Activated CD4-positive, alpha-beta T cell treated with anti-CD3 and anti-CD28 coated beads, Interleukin-2, amount 10 ng/mL, durations not matched to agents 7 days and 5 days (primary cell): Measurements from ENCODE around the gene SPNS3. TPM values are rescaled to one million over a fixed set of nuclear protein-coding genes. Genes with fewer than 3 reads are reported as not detected.

ENCODE experiments used
- CTCF ChIA-PET: fragments of 350-600 bp; sonication (Branson Sonifier 250); formaldehyde crosslinking; loops from one replicate; lab custom pipeline; 2021; ENCODE audit warnings: antibody characterized with exemption; lab: Charles Lee
- POLR2A ChIA-PET: fragments of 350-600 bp; sonication (Branson Sonifier 250); formaldehyde crosslinking; loops from one replicate; lab custom pipeline; 2021; ENCODE audit warnings: antibody characterized with exemption; lab: Charles Lee
- DNase-seq: peaks from one replicate; pipeline ENCODE4 v3.0.0-alpha.2; 2020
- H3K27ac Mint-ChIP-seq: one replicate; pipeline ENCODE4 v1.8.0; 2021; ENCODE audit warnings: mild to moderate bottlenecking, moderate library complexity, mixed read lengths
- H3K27me3 Mint-ChIP-seq: one replicate; pipeline ENCODE4 v1.8.0; 2021; ENCODE audit warnings: mixed read lengths
- H3K36me3 Mint-ChIP-seq: one replicate; pipeline ENCODE4 v1.8.0; 2021; ENCODE audit warnings: low read depth, mixed read lengths
- H3K4me1 Mint-ChIP-seq: one replicate; pipeline ENCODE4 v1.8.0; 2021; ENCODE audit warnings: mixed read lengths
- H3K4me3 Mint-ChIP-seq: one replicate; pipeline ENCODE4 v1.8.0; 2021; ENCODE audit warnings: mild to moderate bottlenecking, moderate library complexity, mixed read lengths
- H3K9me3 Mint-ChIP-seq: one replicate; pipeline ENCODE4 v1.8.0; 2021; ENCODE audit warnings: mixed read lengths
- total RNA-seq, 2 experiments: library from RNA; stranded (reverse); gene quantifications; one replicate each; pipeline ENCODE4 v1.2.3, GENCODE V29; 2021

SPNS3 gene
- total RNA-seq, 2 experiments from 2014 or later = 6.5 to 8.0 TPM

GRCh38 chr17:4511199-4511932 lies 77.6 kb downstream of the SPNS3 start:
- Mint-ChIP-seq H3K36me3 (no peaks in the 10 kb centered on the region), H3K27me3 (no peaks in the 10 kb centered on the region), H3K4me1 (peaks cover 24% of the 10 kb centered on the region), H3K27ac (no peak overlapping the region), H3K9me3 (no peaks in the 10 kb centered on the region), H3K4me3 (no peak overlapping the region)
- ChIA-PET POLR2A (no interaction called here), CTCF (no interaction called here)
- DNase-seq = no peak

- Mint-ChIP-seq H3K27me3 (no peaks in the 10 kb centered on the region), H3K36me3 (no peaks in the 10 kb centered on the region), H3K9me3 (no peaks in the 10 kb centered on the region), H3K4me1 (peaks cover 24% of the 10 kb centered on the region), H3K27ac (no peak overlapping the region), H3K4me3 (no peak overlapping the region)
- POLR2A ChIA-PET = no interaction called here
- DNase-seq = no peak
- CTCF ChIA-PET = no interaction called here
Observed at GRCh38 chr17:4512156-4513112, 78.7 kb downstream of the SPNS3 start.

GRCh38 chr17:4513113-4514032 lies 79.6 kb downstream of the SPNS3 start:
- Mint-ChIP-seq H3K4me3 (no peak overlapping the region), H3K27me3 (no peaks in the 10 kb centered on the region), H3K4me1 (peaks cover 25% of the 10 kb centered on the region), H3K36me3 (no peaks in the 10 kb centered on the region), H3K27ac (no peak overlapping the region), H3K9me3 (no peaks in the 10 kb centered on the region)
- ChIA-PET CTCF (no interaction called here), POLR2A (no interaction called here)
- DNase-seq = no peak

GRCh38 chr17:4514206-4514605 lies 80.5 kb downstream of the SPNS3 start:
- Mint-ChIP-seq H3K27me3 (no peaks in the 10 kb centered on the region), H3K27ac (no peak overlapping the region), H3K4me3 (no peak overlapping the region), H3K36me3 (no peaks in the 10 kb centered on the region), H3K4me1 (peaks cover 18% of the 10 kb centered on the region), H3K9me3 (no peaks in the 10 kb centered on the region)
- no peak for DNase-seq
- ChIA-PET CTCF (interaction anchor here (0.6 kb wide), 1 partner anchor 8 kb away, joined by 3 read pairs; no protein-coding TSS in a partner anchor), POLR2A (no interaction called here)

GRCh38 chr17:4514779-4515178 lies 81.0 kb downstream of the SPNS3 start:
- Mint-ChIP-seq H3K4me1 (peaks cover 12% of the 10 kb centered on the region), H3K9me3 (no peaks in the 10 kb centered on the region), H3K27ac (no peak overlapping the region), H3K36me3 (no peaks in the 10 kb centered on the region), H3K4me3 (no peak overlapping the region), H3K27me3 (no peaks in the 10 kb centered on the region)
- CTCF ChIA-PET = interaction anchor here (0.6 kb wide), 1 partner anchor 9 kb away, joined by 3 read pairs; no protein-coding TSS in a partner anchor
- POLR2A ChIA-PET = no interaction called here
- no peak for DNase-seq

GRCh38 chr17:4515501-4515900 lies 81.8 kb downstream of the SPNS3 start:
- DNase-seq = no peak
- no peak overlapping the region for H3K4me3 Mint-ChIP-seq
- ChIA-PET CTCF (no interaction called here), POLR2A (no interaction called here)
- H3K36me3 Mint-ChIP-seq = no peaks in the 10 kb centered on the region
- H3K27me3 Mint-ChIP-seq = no peaks in the 10 kb centered on the region
- peaks cover 8% of the 10 kb centered on the region for H3K4me1 Mint-ChIP-seq
- H3K27ac Mint-ChIP-seq = no peak overlapping the region
- no peaks in the 10 kb centered on the region for H3K9me3 Mint-ChIP-seq

GRCh38 chr17:4516735-4517134 lies 83.0 kb downstream of the SPNS3 start:
- no peaks in the 10 kb centered on the region for H3K9me3 Mint-ChIP-seq
- no peak for DNase-seq
- POLR2A ChIA-PET = no interaction called here
- no peaks in the 10 kb centered on the region for H3K36me3 Mint-ChIP-seq
- no peaks in the 10 kb centered on the region for H3K27me3 Mint-ChIP-seq
- H3K4me1 Mint-ChIP-seq = peaks cover 4% of the 10 kb centered on the region
- CTCF ChIA-PET = interaction anchor here (0.8 to 1.1 kb wide), 2 partner anchors 41 to 99 kb away, joined by 3 read pairs; no protein-coding TSS in a partner anchor
- H3K27ac Mint-ChIP-seq = no peak overlapping the region
- no peak overlapping the region for H3K4me3 Mint-ChIP-seq

GRCh38 chr17:4518901-4519300 lies 85.2 kb downstream of the SPNS3 start:
- no peak overlapping the region for H3K4me3 Mint-ChIP-seq
- H3K4me1 Mint-ChIP-seq = peaks cover 4% of the 10 kb centered on the region
- H3K9me3 Mint-ChIP-seq = no peaks in the 10 kb centered on the region
- no peak overlapping the region for H3K27ac Mint-ChIP-seq
- H3K27me3 Mint-ChIP-seq = no peaks in the 10 kb centered on the region
- ChIA-PET CTCF (no interaction called here), POLR2A (no interaction called here)
- H3K36me3 Mint-ChIP-seq = no peaks in the 10 kb centered on the region
- DNase-seq = no peak

- Mint-ChIP-seq H3K27ac (no peak overlapping the region), H3K36me3 (no peaks in the 10 kb centered on the region), H3K9me3 (no peaks in the 10 kb centered on the region), H3K27me3 (no peaks in the 10 kb centered on the region), H3K4me3 (no peak overlapping the region), H3K4me1 (peaks cover 4% of the 10 kb centered on the region)
- ChIA-PET POLR2A (no interaction called here), CTCF (no interaction called here)
- no peak for DNase-seq
Observed at GRCh38 chr17:4519361-4519788, 85.6 kb downstream of the SPNS3 start.

- no peak overlapping the region for H3K4me3 Mint-ChIP-seq
- no peaks in the 10 kb centered on the region for H3K27me3 Mint-ChIP-seq
- H3K27ac Mint-ChIP-seq = no peak overlapping the region
- H3K4me1 Mint-ChIP-seq = peaks cover 4% of the 10 kb centered on the region
- POLR2A ChIA-PET = no interaction called here
- H3K36me3 Mint-ChIP-seq = no peaks in the 10 kb centered on the region
- no peaks in the 10 kb centered on the region for H3K9me3 Mint-ChIP-seq
- DNase-seq = no peak
- CTCF ChIA-PET = no interaction called here
Observed at GRCh38 chr17:4520060-4520893, 86.5 kb downstream of the SPNS3 start.

- DNase-seq = no peak
- Mint-ChIP-seq H3K4me3 (no peak overlapping the region), H3K27ac (no peak overlapping the region), H3K4me1 (peaks cover 4% of the 10 kb centered on the region), H3K36me3 (no peaks in the 10 kb centered on the region), H3K27me3 (no peaks in the 10 kb centered on the region), H3K9me3 (no peaks in the 10 kb centered on the region)
- ChIA-PET POLR2A (no interaction called here), CTCF (interaction anchor here (1.0 kb wide), 1 partner anchor 12 kb away, joined by 3 read pairs; no protein-coding TSS in a partner anchor)
Observed at GRCh38 chr17:4520894-4521600, 87.3 kb downstream of the SPNS3 start.
